Measurements from ENCODE around the gene MEOX1. TPM values are rescaled to one million over a fixed set of nuclear protein-coding genes. Genes with fewer than 3 reads are reported as not detected.

MEOX1 gene
- total and polyA plus RNA-seq, 2 of the 4 experiments (the other 2 are of a cell fraction), result 0.48 to 0.72 TPM

DNA sequence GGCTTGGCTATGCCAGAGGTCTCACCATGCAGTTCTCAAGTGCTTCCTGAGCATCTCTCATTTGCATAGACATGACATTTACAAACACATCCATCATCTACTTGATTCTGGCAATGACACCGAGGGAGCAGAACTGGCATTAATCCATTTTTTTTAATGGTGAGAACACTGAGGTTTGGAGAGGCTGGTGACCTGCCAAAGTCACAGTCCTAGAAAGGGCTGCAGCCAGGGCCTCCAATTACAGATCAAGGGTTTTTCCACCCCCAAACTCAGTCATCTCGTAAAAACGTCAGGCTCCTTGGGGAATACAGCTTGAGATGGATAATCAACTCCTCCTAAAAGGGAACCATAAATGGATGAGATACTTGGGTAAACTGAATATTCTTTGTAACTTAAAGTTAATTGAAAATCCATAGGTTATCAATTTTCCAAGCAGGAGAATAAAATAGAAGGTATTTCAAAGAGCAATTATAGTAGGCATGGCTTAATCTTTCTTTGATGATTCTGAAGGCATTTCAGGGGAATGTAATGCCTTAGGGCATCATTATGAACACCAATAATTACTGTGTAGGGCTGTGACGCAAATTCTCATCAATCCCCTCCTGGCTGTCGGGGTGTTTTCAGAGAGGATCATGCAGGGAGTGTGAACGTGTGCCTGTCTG is 9.4 kb upstream of the MEOX1 start:
- no peak overlapping the region for H2AK5ac ChIP-seq (ENCODE audit: low read depth, low read length)
- H3K14ac ChIP-seq (replicated peaks; ENCODE audit: low read depth, low read length), result no peak overlapping the region
- H4K5ac ChIP-seq (ENCODE audit: low read depth, low read length), result no peak overlapping the region
- H3K4ac ChIP-seq (ENCODE audit: low read depth, low read length), result no peak overlapping the region
- H3K4me2 ChIP-seq (ENCODE audit: low read depth, low read length), result no peak overlapping the region
- DNase-seq (no peak), ATAC-seq (ENCODE audit: low read depth) (no peak)
- TF ChIP-seq RFX5 (IDR thresholded peaks at IDR 0.05; ENCODE audit: low read depth, low read length) (no peak), FOS (IDR thresholded peaks at IDR 0.05; ENCODE audit: low read depth, low read length) (no peak), BHLHE40 (IDR thresholded peaks at IDR 0.05; ENCODE audit: low read depth, low read length) (no peak), MAFK (IDR thresholded peaks at IDR 0.05; ENCODE audit: low read depth, low read length) (no peak), CEBPB (IDR thresholded peaks at IDR 0.05; ENCODE audit: low read depth, low read length) (no peak), NFE2L2 (IDR thresholded peaks at IDR 0.05; ENCODE audit: low read depth, low read length) (no peak), MXI1 (IDR thresholded peaks at IDR 0.05; ENCODE audit: borderline replicate concordance, low read depth, low read length) (no peak), CHD1 (IDR thresholded peaks at IDR 0.05; ENCODE audit: low read depth, low read length) (no peak), MAZ (IDR thresholded peaks at IDR 0.05; ENCODE audit: borderline replicate concordance, low read depth, low read length) (no peak), POLR2A (IDR thresholded peaks at IDR 0.05; ENCODE audit: low read depth, low read length) (no peak)
- TF ChIP-seq, protein P1, sequence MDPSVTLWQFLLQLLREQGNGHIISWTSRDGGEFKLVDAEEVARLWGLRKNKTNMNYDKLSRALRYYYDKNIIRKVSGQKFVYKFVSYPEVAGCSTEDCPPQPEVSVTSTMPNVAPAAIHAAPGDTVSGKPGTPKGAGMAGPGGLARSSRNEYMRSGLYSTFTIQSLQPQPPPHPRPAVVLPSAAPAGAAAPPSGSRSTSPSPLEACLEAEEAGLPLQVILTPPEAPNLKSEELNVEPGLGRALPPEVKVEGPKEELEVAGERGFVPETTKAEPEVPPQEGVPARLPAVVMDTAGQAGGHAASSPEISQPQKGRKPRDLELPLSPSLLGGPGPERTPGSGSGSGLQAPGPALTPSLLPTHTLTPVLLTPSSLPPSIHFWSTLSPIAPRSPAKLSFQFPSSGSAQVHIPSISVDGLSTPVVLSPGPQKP (IDR thresholded peaks at IDR 0.05; ENCODE audit: borderline replicate concordance, low read depth, low read length), result no peak
- TF ChIP-seq, protein P2, sequence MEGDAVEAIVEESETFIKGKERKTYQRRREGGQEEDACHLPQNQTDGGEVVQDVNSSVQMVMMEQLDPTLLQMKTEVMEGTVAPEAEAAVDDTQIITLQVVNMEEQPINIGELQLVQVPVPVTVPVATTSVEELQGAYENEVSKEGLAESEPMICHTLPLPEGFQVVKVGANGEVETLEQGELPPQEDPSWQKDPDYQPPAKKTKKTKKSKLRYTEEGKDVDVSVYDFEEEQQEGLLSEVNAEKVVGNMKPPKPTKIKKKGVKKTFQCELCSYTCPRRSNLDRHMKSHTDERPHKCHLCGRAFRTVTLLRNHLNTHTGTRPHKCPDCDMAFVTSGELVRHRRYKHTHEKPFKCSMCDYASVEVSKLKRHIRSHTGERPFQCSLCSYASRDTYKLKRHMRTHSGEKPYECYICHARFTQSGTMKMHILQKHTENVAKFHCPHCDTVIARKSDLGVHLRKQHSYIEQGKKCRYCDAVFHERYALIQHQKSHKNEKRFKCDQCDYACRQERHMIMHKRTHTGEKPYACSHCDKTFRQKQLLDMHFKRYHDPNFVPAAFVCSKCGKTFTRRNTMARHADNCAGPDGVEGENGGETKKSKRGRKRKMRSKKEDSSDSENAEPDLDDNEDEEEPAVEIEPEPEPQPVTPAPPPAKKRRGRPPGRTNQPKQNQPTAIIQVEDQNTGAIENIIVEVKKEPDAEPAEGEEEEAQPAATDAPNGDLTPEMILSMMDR (conservative IDR thresholded peaks at IDR 0.05; ENCODE audit: low read depth, low read length), result no peak
- H3K27me3 ChIP-seq (ENCODE audit: control insufficient read depth, insufficient read depth, low read length), result no peaks in the 10 kb centered on the region; the same call in 1 of the 2 replicates
- no CpG with 5 or more reads among the region's 6 CpGs for WGBS, 2 experiments (ENCODE audit: extremely low coverage in 2 of 2, insufficient read length in 1 of 2)
- H2AK9ac ChIP-seq (replicated peaks; ENCODE audit: low read depth, low read length, poor library complexity), result no peak overlapping the region
- H4K91ac ChIP-seq (ENCODE audit: insufficient read depth, low read depth, low read length), result no peak overlapping the region
- no peak overlapping the region for H3K9ac ChIP-seq (ENCODE audit: low read depth, low read length)
- H3K9me1 ChIP-seq (ENCODE audit: insufficient read depth, low read length), result peaks cover 4% of the 10 kb centered on the region; the same call in 1 of the 2 replicates
- dilution Hi-C loops (cut with HindIII; ENCODE audit: low sequenced_read_pairs, unreplicated experiment), result no loop called here
- POLR2A ChIA-PET (ENCODE audit: unreplicated experiment), result no interaction called here
- H3K27ac ChIP-seq (ENCODE audit: insufficient read depth, low read length), result no peak overlapping the region
- H2AFZ ChIP-seq (replicated peaks; ENCODE audit: low read length, poor library complexity), result no peak overlapping the region
- no peak overlapping the region for H2BK20ac ChIP-seq (ENCODE audit: low read depth, low read length)
- no TSS peak for BruUV-seq (replicated peaks)
- H3K4me3 ChIP-seq (ENCODE audit: insufficient read depth, low read depth, low read length), result no peak overlapping the region
- no peaks in the 10 kb centered on the region for H3K79me1 ChIP-seq (ENCODE audit: low read depth in 1 of 2, low read length in 2 of 2)
- no peaks in the 10 kb centered on the region for H3K9me3 ChIP-seq (ENCODE audit: control insufficient read depth, insufficient read depth, low read length)
- no peak overlapping the region for H3K23ac ChIP-seq (ENCODE audit: low read depth, low read length)
- intact Hi-C loops (cut with micrococcal nuclease), result no loop called here
- H3K36me3 ChIP-seq (ENCODE audit: control insufficient read depth, insufficient read depth, low read length), result no peaks in the 10 kb centered on the region
- in situ Hi-C loops (cut with MboI; ENCODE audit: low sequenced_read_pairs), result loop anchor here (5.0 kb wide), 2 partner anchors 94 to 149 kb away; no protein-coding TSS in a partner anchor
- CTCF ChIA-PET, result interaction anchor here (2.9 kb wide), 1 partner anchor 95 kb away, joined by 7 read pairs; no protein-coding TSS in a partner anchor
- H3K4me1 ChIP-seq (ENCODE audit: control insufficient read depth, insufficient read depth, low read length), result peaks cover 7% of the 10 kb centered on the region
- H3K18ac ChIP-seq (ENCODE audit: low read depth, low read length), result no peak overlapping the region
- no peak overlapping the region for H4K8ac ChIP-seq (ENCODE audit: low read depth in 2 of 2, low read length in 2 of 2)
- no peak overlapping the region for H2BK120ac ChIP-seq (ENCODE audit: low read depth, low read length)
- no peak overlapping the region for H3K56ac ChIP-seq (ENCODE audit: extremely low read depth, insufficient read depth, low read length)
- no peak overlapping the region for H2BK15ac ChIP-seq (ENCODE audit: low read depth, low read length)
- no peaks in the 10 kb centered on the region for H4K20me1 ChIP-seq (ENCODE audit: insufficient read depth, low read length)
- H2BK5ac ChIP-seq (ENCODE audit: low read depth, low read length, poor library complexity, severe bottlenecking), result no peak overlapping the region

Data from IMR-90 (cell line).